Skin epidermis (tissue), 12 donors: ENCODE results near the gene ANO2.

Experiments used
- H3K27ac ChIP-seq, 21 experiments: fragments of 200-600 bp; sonication (generic) in 11 of 21; one replicate each; pipeline ENCODE4 v1.5.0; 2020; ENCODE audit warnings: mild to moderate bottlenecking in 3 of 21, inconsistent platforms in 2 of 21, moderate library complexity in 2 of 21
- H3K4me3 ChIP-seq, 7 experiments: fragments of 200-600 bp; sonication (generic) in 2 of 7; one replicate each; pipeline ENCODE4 v1.5.0; 2020; ENCODE audit warnings: inconsistent platforms in 2 of 7, mild to moderate bottlenecking in 2 of 7, moderate library complexity in 1 of 7

Gene ANO2

DNA sequence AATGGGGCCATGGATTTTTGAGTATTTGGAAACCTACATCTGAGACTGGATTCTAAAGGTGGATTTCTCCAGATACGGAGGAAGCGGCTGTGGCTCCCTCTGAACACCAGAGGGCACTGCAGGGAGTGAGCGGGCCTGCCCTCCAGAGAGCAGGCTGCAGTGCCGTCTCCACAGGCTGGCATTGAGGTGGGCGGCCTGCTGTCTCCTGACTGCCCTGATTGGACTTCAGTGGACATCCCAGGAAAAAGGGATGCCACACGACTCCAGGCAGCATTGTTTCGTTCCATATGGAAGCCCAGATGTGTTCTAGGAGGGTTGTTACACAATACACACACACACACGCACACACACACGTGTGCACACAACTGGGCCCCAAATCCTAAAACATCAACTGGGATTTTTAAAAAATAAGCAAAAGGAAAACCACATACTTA, 20.9 kb upstream of the ANO2 start:
- H3K27ac ChIP-seq: no peak overlapping the region
- H3K4me3 ChIP-seq: no peak overlapping the region

DNA sequence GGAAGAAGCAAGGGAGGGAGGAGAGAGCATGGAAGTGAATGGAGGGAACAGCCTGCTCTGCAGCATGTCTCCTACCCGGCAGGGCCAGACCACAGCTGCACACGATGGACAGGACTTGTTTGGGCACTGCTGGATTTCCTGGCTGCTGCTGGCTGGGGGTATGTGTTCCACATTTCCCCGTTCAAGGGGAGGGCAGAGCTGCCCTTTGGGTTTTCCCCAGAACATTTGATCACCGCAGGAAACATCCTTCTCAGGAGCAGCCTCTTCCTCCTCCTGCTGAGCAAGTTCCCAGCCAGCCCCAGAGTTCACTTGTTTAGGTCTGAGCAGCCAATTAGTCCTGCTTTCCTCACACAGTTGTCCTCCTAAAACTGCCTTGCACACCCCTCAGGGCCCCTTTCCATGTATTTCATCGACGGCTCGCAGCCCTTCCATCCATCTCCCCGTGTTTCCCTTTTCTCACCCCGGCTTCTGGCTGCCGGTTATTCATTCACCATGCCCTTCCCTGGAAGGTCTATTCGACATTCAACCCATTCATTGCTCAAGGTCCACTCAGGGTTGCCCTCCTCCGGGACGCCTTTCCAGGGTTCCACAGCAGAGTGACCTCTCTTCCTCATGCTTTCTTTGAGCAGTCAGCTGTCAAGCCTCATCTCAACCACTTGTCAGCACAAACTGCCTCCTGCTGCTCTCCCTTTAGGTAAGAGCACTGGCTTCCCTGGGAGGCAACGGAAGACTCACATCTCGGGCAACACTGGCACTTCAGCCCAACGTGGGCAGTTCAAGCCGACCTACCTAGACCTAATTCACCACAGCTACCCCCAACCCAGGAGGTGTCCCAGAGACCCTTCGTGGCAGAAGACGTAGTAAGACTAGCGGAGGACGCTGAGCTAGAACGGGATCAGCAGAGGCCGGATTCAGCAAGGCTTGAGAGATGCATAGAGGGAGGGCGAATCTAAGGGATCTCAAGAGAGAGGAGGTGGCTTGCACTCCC, 20.1 kb upstream of the ANO2 start:
- no peak overlapping the region for H3K4me3 ChIP-seq
- no peak overlapping the region for H3K27ac ChIP-seq

DNA sequence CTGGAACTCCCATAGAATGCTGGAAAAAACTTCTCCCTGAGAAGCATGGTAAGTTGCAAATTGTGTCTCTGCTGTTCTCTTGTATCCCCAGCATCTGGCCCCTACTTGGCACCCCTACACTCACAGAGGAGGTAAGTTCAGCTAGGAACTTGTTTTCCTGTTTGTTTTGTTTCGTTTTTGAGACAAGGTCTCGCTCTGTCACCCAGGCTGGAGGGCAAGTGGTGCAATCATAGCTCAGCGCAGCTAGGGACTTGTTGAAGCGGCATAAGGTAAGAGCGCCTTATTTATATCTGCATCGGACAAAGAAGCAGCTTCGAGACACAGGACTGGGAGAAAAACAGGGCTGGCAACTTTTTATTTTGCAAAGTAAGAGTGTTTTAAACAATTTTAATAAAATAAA, 18.5 kb upstream of the ANO2 start:
- no peak overlapping the region for H3K4me3 ChIP-seq
- no peak overlapping the region for H3K27ac ChIP-seq

DNA sequence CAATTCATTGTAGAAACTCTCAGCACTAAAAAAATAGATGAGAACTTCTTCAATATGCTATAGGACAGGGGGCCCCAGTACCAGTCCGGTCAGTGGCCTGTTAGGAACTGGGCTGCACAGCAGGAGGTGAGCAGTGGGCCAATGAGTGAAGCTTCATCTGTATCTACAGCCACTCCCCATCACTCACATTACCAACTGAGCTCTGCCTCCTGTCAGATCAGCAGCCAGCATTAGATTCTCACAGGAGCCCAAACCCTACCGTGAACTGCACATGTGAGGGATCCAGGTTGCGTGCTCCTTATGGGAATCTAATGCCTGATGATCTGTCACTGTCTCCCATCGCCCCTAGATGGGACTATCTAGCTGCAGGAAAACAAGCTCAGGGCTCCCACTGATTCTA, 15.7 kb upstream of the ANO2 start:
- Histone ChIP-seq H3K27ac (no peak overlapping the region), H3K4me3 (no peak overlapping the region)

DNA sequence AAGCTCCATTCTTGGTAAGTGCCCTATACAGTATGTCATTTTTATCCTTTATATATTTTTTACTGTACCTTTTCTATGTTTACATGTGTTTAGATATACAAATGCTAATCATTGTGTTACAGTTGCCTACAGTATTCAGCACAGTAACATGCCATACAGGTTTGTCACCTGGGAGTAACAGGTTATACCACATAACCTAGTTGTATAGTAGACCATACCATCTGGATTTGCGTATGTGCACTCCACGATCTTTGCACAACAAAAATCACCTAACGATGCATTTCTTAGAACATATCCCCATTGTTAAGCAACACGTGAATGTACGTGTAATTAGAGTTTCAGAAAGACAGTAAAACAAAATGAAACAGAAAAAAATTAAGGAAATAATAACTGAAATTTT, 11.9 kb upstream of the ANO2 start:
- H3K4me3 ChIP-seq: no peak overlapping the region

DNA sequence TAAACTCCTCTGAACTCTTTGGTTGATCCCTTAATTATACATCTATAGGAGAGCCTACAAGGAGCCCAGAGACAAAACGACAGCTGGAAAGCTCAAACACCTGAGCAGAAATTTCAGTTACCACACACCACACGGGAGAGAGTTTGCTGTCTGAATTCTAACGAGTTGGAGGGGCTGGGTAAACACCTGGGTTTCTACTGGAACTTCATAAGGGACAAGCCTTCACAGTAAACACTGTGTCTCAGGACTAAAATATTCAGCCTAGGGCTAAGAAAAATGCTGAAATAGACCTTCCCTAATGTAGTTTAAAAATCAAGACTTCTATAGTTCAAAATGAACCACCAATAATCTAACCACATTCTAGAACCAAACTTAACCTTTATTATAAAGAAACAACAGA, 9.6 kb upstream of the ANO2 start:
- H3K4me3 ChIP-seq: no peak overlapping the region
- no peak overlapping the region for H3K27ac ChIP-seq

More for the DNA sequence above, 11.9 kb upstream of the ANO2 start:
- no peak overlapping the region for H3K27ac ChIP-seq

DNA sequence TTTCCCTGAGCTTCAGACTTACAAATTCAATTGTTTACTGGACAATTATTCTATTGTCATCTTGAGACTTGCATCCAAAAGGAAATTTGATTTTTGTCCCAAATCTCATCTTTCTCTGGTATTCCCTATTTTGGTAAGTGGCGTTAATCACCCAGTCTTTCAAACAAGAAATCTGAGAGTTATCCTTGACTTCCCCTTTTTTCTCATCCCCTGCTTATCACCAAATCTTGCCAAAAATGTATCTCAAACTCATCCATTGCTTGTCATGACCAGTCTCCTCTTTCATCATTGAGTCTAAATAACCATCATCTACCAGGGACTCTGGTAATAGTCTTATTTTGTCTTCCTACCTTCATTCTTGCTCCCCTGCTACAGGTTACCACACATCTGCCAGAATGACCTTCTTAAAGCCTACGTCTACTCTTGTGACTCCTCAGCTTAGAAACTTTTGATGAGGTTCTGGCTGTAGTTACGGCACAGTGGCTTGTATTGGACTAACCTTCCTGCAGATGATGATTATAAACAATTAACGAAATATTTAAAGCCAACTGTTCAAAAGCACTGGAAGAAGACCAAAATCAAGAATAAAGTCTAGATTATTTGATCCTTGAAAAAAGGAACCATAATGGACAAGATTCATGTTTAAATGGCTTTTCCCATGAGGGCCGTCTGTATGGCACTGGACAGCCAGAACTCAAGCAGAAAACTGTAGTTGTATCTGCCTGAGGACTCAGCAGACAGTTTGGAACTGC, 9.0 kb upstream of the ANO2 start:
- no peak overlapping the region for H3K27ac ChIP-seq
- no peak overlapping the region for H3K4me3 ChIP-seq

DNA sequence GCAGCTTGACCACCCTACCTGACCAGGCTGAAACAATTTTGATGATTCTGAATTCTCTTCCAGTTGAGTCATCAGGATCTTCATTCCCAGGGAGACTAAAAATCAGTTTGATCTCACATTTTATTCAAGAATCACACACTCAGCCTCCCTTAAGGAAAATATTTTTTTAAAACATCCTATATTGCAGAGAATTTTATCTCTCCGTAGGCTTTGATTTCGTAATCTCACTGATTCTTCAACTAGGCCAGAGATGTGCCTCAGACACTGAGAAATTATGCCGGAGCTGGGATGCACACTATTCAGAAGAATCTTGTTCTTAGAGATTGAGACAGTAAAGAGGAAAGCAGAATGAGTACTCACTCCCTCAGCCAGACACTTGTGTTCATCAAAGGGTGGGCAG, 7.0 kb upstream of the ANO2 start:
- H3K4me3 ChIP-seq: no peak overlapping the region

DNA sequence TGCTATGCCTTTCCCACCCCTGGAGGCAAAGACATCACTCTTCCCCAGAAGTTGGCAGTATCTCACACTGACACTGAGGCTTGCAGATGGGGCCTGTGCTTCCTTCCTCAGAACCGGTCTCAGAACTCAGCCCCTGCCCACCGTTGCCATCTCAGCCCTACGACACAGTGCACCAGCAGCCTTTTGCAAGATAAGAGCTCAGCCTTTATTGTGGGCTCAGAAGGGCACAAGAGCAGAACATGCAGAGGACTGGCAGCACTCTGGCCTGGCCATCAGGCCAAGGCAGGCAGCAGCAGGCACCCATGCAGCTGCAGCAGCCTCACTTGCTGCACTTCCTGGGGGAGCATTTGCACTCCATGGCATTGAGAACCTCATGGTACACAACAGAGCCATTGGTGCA, 3.6 kb upstream of the ANO2 start:
- H3K27ac ChIP-seq: no peak overlapping the region
- no peak overlapping the region for H3K4me3 ChIP-seq

More for the DNA sequence above, 7.0 kb upstream of the ANO2 start:
- H3K27ac ChIP-seq: no peak overlapping the region

DNA sequence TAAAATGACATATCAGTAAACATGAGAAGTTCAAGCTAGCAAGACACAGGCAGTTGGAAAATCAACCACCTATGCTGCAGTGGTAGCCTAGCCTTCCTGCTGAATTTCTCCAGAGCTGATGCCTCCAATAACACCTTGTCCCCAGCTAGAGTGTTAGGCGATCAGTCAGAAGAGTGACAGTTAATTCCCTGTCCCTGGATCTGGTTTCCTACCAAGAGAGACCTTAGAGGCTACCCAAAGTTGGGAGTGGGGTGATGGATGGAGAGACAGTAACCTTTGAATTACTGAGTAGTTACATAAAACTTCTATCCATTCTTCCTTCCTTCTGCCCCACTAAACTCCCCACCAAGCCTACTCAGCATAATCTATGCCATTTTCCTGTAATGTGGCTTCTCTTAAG, 1.9 kb upstream of the ANO2 start:
- Histone ChIP-seq H3K4me3 (no peak overlapping the region), H3K27ac (no peak overlapping the region)

DNA sequence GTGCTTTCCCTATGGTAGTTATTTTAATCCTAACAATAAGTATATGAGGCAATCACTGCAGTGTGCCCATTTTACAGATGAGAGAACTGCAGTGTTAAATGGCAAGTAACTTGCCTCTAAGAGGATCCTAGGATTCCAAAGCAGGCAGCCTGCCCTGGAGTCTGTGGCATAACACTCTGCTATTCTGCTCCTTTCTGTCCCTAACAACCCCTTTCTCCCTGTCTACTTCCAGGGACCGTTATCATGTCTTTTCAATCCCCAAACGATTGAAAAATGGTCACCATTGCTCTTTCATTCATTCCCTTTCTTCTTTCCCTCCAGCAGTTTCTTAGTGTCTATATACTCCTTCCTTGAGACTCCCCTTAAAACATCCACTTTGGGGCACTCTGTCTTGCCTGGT, 1.3 kb upstream of the ANO2 start:
- Histone ChIP-seq H3K4me3 (no peak overlapping the region), H3K27ac (no peak overlapping the region)

DNA sequence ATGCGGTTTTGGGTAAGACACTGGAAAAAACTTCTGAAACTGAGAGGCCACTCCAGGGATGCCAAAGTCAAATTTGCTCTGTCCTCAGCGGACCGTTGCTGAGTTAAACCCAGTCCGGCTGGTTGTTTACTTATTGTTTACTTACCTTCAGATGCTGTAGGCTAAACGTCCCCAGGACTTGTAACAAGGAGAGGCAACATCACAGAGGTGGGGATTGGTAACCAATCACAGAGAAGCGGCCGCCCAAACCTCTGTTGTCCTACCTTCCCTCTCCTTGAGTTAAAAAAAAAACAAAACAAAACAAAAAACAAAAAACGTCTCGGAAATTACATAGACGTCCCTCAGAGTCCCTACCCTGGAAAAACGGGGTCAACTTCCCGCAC, 380 bp downstream of the ANO2 start:
- peak overlapping the region in 2 of 21 experiments; percentile 22 to 23 for H3K27ac ChIP-seq
- peak overlapping the region in 5 of 7 experiments; percentile 2 to 42 (median 31) for H3K4me3 ChIP-seq

DNA sequence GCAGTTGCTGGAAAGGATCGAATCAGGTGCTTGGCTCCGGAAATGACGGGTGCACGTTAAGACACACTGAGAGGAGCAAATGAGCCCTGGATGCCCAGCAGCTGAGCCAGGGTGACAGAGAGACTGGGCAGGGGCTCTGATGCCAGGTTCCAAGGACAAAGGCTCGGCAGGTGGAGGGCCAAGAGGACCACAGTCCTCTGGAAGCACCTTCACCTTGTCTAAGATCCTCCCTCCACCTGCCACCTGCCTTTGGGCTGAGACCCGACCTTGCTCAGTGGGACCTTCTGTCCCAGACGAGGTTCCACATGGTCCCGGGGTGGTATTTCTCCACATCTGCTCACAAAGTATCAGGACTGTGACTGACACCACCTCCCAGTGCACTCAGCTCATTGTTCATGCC, 1.0 kb downstream of the ANO2 start:
- no peak overlapping the region for H3K4me3 ChIP-seq
- H3K27ac ChIP-seq: no peak overlapping the region

DNA sequence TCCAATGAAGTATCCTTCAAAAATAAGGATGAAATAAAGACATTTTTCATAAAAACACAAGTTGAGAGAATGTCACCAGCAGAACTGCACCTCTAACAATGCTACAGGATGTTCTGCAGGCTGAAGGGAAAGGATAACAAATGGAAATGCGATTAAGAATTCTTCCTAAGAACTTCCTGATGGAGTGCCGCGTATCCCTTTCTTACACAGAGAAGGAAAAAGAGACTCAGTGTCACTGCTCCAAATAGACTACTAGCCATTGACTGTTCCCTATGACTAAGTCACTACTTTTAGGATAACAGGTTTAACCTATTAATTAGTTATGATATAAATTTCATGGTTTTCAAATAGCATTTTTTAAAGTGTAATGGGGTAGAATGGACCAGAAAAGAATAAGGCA, 3.2 kb downstream of the ANO2 start:
- Histone ChIP-seq H3K27ac (no peak overlapping the region), H3K4me3 (no peak overlapping the region)

DNA sequence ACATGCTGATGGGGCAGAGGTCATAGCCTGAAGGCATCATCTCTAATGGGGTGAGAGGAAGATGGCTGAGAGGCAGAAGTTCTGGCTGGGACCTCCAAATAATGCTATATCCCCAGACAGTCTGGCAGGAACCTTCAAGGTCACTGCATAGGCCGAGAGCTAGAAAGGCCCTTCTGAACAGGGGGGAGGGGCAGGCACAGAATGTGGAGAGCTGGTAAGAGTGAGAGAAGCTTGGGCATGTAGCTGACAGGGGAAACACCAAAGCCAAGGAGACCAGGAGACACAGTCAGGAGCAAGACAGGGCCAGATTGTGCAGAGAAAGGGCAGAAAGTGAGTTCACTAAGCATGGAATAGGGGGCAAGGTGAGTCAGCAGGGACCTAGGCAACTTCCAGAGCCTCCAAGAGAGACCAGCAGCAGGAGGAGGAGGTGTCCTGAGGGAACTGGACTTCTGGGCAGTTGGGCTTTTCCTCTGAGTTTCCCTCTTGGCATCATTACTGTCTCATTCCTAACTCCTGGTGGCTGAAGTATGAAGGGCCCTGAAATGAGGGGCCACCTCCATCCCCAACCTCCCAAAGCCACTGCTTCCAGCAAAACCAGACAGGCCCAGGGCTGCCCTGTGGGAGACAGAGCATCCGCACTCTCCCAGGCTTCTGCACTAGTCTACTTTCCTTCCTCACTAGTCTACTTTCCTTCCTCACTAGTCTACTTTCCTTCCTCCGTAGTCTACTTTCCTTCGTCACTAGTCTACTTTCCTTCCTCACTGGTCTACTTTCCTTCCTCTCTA, 17.1 kb downstream of the ANO2 start:
- no peak overlapping the region for H3K27ac ChIP-seq
- no peak overlapping the region for H3K4me3 ChIP-seq

DNA sequence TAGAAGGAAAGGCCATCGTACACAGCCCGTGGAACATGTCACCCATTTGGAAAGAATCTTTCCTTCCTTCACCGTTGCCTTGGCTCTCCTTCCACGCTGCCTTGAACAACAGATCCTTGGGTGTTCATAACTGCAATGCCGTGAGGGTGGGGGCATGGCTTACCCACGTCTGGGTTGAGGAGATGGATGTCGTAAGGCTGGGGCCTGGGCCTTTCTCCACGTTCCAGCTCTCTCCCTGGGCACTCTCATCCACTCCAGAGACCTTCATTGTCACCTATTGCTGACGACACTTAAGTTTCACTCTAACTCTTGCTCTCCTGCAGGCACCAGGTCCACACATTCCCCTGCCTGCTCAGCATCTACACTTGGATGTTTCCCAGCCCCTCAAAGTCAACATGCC, 19.4 kb downstream of the ANO2 start:
- no peak overlapping the region for H3K27ac ChIP-seq
- no peak overlapping the region for H3K4me3 ChIP-seq

DNA sequence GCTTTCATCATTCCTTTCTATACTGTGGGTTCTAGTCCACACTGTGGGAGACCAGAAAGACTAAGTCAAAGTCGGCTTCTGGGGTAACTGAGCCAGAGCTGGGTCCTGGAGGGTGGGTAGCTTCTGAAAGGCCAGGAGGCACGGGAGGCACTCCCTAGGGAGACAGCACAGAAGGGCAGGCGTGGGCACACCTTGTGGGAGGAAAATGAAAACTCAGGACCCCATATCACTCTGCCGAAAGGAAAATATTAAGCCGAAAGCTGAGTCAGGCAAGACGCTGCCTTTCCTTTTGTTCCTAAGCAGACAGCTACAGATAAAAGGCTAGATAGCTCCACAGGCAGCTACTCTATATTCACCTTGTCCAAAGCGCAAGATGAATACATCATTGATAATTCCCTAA, 20.7 kb downstream of the ANO2 start:
- H3K4me3 ChIP-seq: no peak overlapping the region
- H3K27ac ChIP-seq: no peak overlapping the region

DNA sequence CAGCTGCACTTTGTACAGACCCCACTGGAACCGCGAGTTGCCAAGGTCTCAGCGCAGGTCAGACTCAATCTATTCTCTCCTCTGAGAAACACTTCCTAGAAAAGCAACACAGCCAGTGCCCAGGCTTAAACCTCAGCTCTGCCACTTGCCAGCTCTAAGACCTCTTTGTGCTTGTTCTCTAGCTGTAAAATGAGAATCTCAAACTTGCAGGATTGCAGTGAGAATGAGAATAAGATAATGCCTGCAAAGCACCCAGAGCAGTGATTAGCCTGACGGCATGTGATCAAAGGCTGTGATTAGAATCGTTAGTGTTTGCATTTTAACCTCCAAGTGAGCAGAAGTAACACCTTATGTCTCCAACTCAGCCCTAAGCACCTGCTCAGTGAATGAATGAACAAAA, 21.3 kb downstream of the ANO2 start:
- Histone ChIP-seq H3K27ac (no peak overlapping the region), H3K4me3 (no peak overlapping the region)

DNA sequence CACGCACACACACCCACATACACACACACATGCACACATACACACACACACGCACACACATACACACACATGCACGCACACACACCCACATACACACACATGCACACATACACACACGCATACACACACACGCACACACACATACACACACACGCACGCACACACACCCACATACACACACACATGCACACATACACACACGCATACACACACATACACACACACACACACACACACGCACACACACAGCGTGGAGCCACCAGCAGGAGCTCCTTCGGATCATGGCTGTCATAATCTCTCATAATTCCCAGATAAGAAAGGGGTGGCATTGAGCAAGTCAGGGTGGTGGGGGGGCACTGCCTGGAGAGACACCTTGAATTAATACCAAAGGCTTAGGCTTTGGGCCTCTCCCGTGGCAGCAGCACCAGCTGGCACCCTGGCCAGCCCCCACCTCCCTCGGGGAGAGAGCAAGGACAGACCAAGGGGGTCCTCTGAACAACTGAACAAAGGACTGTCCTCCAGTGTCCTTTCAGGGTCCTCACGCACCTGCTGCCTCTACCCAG, 21.9 kb downstream of the ANO2 start:
- H3K4me3 ChIP-seq: no peak overlapping the region

More for the DNA sequence above, 21.9 kb downstream of the ANO2 start:
- H3K27ac ChIP-seq: no peak overlapping the region
